ENCODE results near the gene MVB12A. TPM values are rescaled to one million over a fixed set of nuclear protein-coding genes. Genes with fewer than 3 reads are reported as not detected.

Gene MVB12A
- total and polyA plus RNA-seq, 10 of the 15 experiments (the other 5 are each of a cell fraction or from before 2014, with no cell fraction given) = 1.2 to 47.6 (median 26.3) TPM

DNA sequence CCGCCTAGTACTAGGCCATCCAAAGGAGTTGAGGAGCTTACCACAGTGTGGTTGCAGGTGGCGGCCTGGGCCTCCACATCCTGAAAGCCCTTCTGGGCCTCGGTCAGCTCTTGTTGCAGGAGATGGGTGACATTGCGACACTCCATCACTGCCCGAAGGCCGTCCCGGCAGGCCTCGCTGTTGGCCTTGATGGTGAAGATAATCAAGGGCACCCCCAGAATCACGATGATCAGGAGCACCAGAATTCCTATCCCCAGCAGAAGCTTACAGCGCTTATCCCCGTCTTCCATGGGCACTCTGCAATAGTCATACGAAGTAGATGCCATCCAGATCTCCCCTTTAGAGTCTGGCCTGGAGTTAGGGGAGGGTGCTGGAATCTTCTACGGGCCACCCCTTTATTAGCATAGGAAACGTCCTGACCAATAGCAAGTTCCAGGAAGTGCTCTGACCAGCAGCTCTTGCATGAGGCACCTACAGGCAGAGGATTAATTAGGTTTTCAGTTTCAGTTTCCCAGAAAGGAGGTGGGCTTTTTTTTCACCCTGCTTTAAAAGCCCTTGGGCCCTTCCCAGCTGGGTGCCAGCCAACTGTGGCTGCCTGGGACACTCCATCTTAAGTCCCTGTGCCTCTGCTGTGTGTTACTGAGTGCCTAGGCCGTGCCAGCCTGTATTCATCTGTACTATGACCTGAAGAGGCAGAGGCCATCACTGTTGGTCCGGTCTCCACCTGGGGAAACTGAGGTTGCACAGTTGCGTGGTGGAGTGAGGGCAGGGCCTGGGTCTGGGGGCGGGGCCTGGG is 14.4 kb upstream of the MVB12A start, which contains the start of gene BST2 (continued):
- TF ChIP-seq E2F4 (IDR thresholded peaks at IDR 0.05; ENCODE audit: low read depth, low read length) (no peak), POLR2A (IDR thresholded peaks at IDR 0.05; ENCODE audit: low read depth, low read length) (peak; percentile 82), RUNX3 (IDR thresholded peaks at IDR 0.05; ENCODE audit: low read length) (peak; percentile 74), YBX1 (IDR thresholded peaks at IDR 0.05) (no peak), DPF2 (IDR thresholded peaks at IDR 0.05) (peak; percentile 34; the same call in 1 of the 2 replicates), STAT3 (IDR thresholded peaks at IDR 0.05; ENCODE audit: low read depth, low read length) (no peak), ZSCAN29 (IDR thresholded peaks at IDR 0.05) (no peak), PKNOX1 (IDR thresholded peaks at IDR 0.05) (no peak; the same call in none of the 2 replicates), USF1 (IDR thresholded peaks at IDR 0.05; ENCODE audit: borderline replicate concordance, extremely low read length, insufficient read depth, low read depth, low read length) (no peak), ZNF207 (IDR thresholded peaks at IDR 0.05; ENCODE audit: borderline replicate concordance) (no peak; the same call in 1 of the 2 replicates), RFX5 (IDR thresholded peaks at IDR 0.05; ENCODE audit: low read depth, low read length) (peak; percentile 32; the same call in 1 of the 2 replicates), NBN (IDR thresholded peaks at IDR 0.05) (0 out of 2 replicates have a peak, but pooled peaks have one; percentile 13), SIN3A (IDR thresholded peaks at IDR 0.05; ENCODE audit: low read depth, low read length) (peak; percentile 24; the same call in 1 of the 2 replicates)
- TF ChIP-seq, protein P1, sequence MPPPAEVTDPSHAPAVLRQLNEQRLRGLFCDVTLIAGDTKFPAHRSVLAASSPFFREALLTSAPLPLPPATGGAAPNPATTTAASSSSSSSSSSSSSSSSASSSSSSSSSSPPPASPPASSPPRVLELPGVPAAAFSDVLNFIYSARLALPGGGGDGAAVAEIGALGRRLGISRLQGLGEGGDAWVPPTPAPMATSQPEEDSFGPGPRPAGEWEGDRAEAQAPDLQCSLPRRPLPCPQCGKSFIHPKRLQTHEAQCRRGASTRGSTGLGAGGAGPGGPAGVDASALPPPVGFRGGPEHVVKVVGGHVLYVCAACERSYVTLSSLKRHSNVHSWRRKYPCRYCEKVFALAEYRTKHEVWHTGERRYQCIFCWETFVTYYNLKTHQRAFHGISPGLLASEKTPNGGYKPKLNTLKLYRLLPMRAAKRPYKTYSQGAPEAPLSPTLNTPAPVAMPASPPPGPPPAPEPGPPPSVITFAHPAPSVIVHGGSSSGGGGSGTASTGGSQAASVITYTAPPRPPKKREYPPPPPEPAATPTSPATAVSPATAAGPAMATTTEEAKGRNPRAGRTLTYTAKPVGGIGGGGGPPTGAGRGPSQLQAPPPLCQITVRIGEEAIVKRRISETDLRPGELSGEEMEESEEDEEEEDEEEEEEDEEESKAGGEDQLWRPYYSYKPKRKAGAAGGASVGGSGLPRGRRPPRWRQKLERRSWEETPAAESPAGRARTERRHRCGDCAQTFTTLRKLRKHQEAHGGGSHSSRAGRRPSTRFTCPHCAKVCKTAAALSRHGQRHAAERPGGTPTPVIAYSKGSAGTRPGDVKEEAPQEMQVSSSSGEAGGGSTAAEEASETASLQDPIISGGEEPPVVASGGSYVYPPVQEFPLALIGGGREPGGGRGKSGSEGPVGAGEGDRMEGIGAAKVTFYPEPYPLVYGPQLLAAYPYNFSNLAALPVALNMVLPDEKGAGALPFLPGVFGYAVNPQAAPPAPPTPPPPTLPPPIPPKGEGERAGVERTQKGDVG (CRISPR knock-in tag; IDR thresholded peaks at IDR 0.05) = no peak
- TF ChIP-seq, protein P2, sequence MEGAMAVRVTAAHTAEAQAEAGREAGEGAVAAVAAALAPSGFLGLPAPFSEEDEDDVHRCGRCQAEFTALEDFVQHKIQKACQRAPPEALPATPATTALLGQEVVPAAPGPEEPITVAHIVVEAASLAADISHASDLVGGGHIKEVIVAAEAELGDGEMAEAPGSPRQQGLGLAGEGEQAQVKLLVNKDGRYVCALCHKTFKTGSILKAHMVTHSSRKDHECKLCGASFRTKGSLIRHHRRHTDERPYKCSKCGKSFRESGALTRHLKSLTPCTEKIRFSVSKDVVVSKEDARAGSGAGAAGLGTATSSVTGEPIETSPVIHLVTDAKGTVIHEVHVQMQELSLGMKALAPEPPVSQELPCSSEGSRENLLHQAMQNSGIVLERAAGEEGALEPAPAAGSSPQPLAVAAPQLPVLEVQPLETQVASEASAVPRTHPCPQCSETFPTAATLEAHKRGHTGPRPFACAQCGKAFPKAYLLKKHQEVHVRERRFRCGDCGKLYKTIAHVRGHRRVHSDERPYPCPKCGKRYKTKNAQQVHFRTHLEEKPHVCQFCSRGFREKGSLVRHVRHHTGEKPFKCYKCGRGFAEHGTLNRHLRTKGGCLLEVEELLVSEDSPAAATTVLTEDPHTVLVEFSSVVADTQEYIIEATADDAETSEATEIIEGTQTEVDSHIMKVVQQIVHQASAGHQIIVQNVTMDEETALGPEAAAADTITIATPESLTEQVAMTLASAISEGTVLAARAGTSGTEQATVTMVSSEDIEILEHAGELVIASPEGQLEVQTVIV (IDR thresholded peaks at IDR 0.05; ENCODE audit: borderline replicate concordance, partially characterized antibody) = peak; percentile 59
- TF ChIP-seq, protein P3, sequence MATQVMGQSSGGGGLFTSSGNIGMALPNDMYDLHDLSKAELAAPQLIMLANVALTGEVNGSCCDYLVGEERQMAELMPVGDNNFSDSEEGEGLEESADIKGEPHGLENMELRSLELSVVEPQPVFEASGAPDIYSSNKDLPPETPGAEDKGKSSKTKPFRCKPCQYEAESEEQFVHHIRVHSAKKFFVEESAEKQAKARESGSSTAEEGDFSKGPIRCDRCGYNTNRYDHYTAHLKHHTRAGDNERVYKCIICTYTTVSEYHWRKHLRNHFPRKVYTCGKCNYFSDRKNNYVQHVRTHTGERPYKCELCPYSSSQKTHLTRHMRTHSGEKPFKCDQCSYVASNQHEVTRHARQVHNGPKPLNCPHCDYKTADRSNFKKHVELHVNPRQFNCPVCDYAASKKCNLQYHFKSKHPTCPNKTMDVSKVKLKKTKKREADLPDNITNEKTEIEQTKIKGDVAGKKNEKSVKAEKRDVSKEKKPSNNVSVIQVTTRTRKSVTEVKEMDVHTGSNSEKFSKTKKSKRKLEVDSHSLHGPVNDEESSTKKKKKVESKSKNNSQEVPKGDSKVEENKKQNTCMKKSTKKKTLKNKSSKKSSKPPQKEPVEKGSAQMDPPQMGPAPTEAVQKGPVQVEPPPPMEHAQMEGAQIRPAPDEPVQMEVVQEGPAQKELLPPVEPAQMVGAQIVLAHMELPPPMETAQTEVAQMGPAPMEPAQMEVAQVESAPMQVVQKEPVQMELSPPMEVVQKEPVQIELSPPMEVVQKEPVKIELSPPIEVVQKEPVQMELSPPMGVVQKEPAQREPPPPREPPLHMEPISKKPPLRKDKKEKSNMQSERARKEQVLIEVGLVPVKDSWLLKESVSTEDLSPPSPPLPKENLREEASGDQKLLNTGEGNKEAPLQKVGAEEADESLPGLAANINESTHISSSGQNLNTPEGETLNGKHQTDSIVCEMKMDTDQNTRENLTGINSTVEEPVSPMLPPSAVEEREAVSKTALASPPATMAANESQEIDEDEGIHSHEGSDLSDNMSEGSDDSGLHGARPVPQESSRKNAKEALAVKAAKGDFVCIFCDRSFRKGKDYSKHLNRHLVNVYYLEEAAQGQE (IDR thresholded peaks at IDR 0.05; ENCODE audit: low read depth, low read length) = no peak
